NCI-H2227 (cell line): ENCODE measurements around the gene DHRS9.
"Not testable (repeated sequence)": the region's sequence is repeated elsewhere in the genome, so short reads cannot be mapped to it uniquely, and the experiment has no call there.

ENCODE experiments used
- DNase-seq: peaks from one replicate; lab custom pipeline; 2025; ENCODE audit not compliant: unreplicated experiment; lab: John Stamatoyannopoulos, UW

DHRS9 gene

GRCh38 chr2:169131587-169132512 lies 62.5 kb downstream of the DHRS9 start:
- DNase-seq = peak; percentile 73

GRCh38 chr2:169134272-169134671 lies 64.9 kb downstream of the DHRS9 start:
- not testable (repeated sequence) for DNase-seq

GRCh38 chr2:169136428-169136827 lies 67.1 kb downstream of the DHRS9 start:
- not testable (repeated sequence) for DNase-seq

- DNase-seq = no peak
These were observed 67.6 kb downstream of the DHRS9 start for GRCh38 chr2:169136885-169137534.

GRCh38 chr2:169137924-169138323 lies 68.6 kb downstream of the DHRS9 start:
- no peak for DNase-seq

GRCh38 chr2:169139145-169139544 lies 69.8 kb downstream of the DHRS9 start:
- peak; percentile 27 for DNase-seq

GRCh38 chr2:169139993-169140767 lies 70.8 kb downstream of the DHRS9 start:
- no peak for DNase-seq

GRCh38 chr2:169141713-169142352 lies 72.5 kb downstream of the DHRS9 start:
- peak; percentile 65 for DNase-seq

- DNase-seq = no peak
These were observed 74.6 kb downstream of the DHRS9 start for GRCh38 chr2:169143998-169144397.
